ENCODE results near the gene SPATA46. TPM values are rescaled to one million over a fixed set of nuclear protein-coding genes. Genes with fewer than 3 reads are reported as not detected.

SPATA46 gene
- total and polyA plus RNA-seq, 4 donors = not detected

DNA sequence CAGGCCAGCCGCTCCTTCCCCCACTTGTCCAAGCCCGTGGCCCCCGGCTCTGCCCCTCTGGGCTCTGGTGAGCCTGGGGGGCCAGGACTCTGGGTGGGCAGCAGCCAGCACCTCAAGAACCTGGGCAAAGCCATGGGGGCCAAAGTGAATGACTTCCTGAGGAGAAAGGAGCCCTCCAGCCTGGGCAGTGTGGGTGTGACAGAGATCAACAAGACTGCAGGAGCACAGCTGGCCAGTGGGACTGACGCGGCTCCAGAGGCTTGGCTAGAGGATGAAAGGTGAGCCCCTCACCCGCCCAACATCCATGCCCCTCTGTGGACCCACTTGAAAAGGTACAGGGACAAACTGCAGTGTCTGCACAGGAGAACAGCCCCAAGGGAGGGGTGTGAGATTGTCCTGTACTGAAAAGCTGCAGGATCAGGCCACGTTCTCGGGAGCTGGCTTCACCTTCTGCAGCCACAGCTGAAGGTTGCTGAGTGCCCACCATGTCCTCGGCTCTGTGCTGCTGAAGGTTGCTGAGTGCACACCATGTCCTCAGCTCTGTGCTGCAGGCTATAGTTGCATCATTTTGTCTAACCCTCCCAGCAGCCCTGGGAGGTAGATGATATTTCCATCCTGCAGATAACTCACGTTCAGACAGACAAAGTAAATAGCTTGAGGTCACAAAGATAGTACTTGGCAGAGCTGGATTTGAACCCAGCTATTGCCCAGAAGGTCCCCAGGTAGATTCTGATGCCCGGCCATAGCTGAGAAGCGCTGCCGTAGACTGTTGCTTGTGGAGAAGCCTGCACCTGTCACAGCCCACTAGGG lies 5.5 kb upstream of the SPATA46 start:
- TF ChIP-seq, protein P1, sequence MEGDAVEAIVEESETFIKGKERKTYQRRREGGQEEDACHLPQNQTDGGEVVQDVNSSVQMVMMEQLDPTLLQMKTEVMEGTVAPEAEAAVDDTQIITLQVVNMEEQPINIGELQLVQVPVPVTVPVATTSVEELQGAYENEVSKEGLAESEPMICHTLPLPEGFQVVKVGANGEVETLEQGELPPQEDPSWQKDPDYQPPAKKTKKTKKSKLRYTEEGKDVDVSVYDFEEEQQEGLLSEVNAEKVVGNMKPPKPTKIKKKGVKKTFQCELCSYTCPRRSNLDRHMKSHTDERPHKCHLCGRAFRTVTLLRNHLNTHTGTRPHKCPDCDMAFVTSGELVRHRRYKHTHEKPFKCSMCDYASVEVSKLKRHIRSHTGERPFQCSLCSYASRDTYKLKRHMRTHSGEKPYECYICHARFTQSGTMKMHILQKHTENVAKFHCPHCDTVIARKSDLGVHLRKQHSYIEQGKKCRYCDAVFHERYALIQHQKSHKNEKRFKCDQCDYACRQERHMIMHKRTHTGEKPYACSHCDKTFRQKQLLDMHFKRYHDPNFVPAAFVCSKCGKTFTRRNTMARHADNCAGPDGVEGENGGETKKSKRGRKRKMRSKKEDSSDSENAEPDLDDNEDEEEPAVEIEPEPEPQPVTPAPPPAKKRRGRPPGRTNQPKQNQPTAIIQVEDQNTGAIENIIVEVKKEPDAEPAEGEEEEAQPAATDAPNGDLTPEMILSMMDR (IDR thresholded peaks at IDR 0.05; ENCODE audit: control extremely low read depth, extremely low read depth) = no peak
- Histone ChIP-seq H3K36me3 (ENCODE audit: control insufficient read depth in 4 of 4, insufficient read depth in 4 of 4, low read length in 4 of 4) (no peaks in the 10 kb centered on the region), H3K4me1 (ENCODE audit: control insufficient read depth in 5 of 5, insufficient read depth in 5 of 5, low read length in 5 of 5) (peaks cover 0 to 3% (median 0%) of the 10 kb centered on the region in 5 donors), H3K4me3 (no peak overlapping the region), H3K27me3 (ENCODE audit: control insufficient read depth in 3 of 3, insufficient read depth in 3 of 3, low read length in 2 of 3) (no peaks in the 10 kb centered on the region), H3K9me3 (ENCODE audit: control insufficient read depth in 4 of 4, insufficient read depth in 3 of 4, low read length in 3 of 4) (no peaks in the 10 kb centered on the region), H3K27ac (ENCODE audit: low read depth in 1 of 2, low read length in 1 of 2) (peak overlapping the region in 1 of 2 donors; percentile 68), H3K9ac (ENCODE audit: insufficient read depth in 1 of 2, low read length in 2 of 2) (no peak overlapping the region)
- DNase-seq (no peak), ATAC-seq (ENCODE audit: insufficient read depth, low FRiP score) (no peak)
- 88 to 97% methylated on average over 13 of the region's 13 CpGs for WGBS, 2 donors

DNA sequence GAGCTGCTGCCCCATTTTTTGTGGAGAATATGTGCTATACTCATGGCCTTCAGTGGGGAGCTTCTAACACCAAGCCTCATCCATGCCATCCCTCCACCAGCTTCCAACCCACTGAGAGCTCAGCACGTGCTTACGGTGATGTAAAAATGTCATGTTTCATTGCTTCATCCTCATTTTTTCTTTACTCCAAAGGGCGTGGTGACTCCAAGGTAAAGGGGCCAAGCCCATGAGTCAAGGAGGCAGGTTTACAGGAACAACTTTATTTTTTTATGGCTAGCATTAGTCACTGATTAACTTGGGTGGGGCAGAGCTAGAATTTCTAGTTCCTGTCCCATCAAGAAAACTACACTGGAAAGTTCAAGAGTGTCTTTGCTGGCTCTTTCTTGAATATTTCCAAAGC lies 4.7 kb upstream of the SPATA46 start, which contains the start of gene C1orf226:
Gene C1orf226 (plus strand): TSS at position 346 of the 400 bp plus-strand sequence. CDS start 174 bp downstream, outside the sequence.
- Histone ChIP-seq H3K4me1 (ENCODE audit: control insufficient read depth in 5 of 5, insufficient read depth in 5 of 5, low read length in 5 of 5) (peaks cover 0 to 3% (median 0%) of the 10 kb centered on the region in 5 donors), H3K4me3 (no peak within 1 kb of the TSS), H3K9me3 (ENCODE audit: control insufficient read depth in 4 of 4, insufficient read depth in 3 of 4, low read length in 3 of 4) (no peaks in the 10 kb centered on the region), H3K9ac (ENCODE audit: insufficient read depth in 1 of 2, low read length in 2 of 2) (no peak within 1 kb of the TSS), H3K27me3 (ENCODE audit: control insufficient read depth in 3 of 3, insufficient read depth in 3 of 3, low read length in 2 of 3) (no peaks in the 10 kb centered on the region), H3K36me3 (ENCODE audit: control insufficient read depth in 4 of 4, insufficient read depth in 4 of 4, low read length in 4 of 4) (no peaks in the 10 kb centered on the region), H3K27ac (ENCODE audit: low read depth in 1 of 2, low read length in 1 of 2) (peak within 1 kb of the TSS in 1 of 2 donors; percentile 68)
- DNase-seq (no peak), ATAC-seq (ENCODE audit: insufficient read depth, low FRiP score) (peak; percentile 67)
- WGBS, 2 donors = 74 to 80% methylated on average over 3 of the region's 3 CpGs
- TF ChIP-seq, protein P1 (IDR thresholded peaks at IDR 0.05; ENCODE audit: control extremely low read depth, extremely low read depth) = no peak

DNA sequence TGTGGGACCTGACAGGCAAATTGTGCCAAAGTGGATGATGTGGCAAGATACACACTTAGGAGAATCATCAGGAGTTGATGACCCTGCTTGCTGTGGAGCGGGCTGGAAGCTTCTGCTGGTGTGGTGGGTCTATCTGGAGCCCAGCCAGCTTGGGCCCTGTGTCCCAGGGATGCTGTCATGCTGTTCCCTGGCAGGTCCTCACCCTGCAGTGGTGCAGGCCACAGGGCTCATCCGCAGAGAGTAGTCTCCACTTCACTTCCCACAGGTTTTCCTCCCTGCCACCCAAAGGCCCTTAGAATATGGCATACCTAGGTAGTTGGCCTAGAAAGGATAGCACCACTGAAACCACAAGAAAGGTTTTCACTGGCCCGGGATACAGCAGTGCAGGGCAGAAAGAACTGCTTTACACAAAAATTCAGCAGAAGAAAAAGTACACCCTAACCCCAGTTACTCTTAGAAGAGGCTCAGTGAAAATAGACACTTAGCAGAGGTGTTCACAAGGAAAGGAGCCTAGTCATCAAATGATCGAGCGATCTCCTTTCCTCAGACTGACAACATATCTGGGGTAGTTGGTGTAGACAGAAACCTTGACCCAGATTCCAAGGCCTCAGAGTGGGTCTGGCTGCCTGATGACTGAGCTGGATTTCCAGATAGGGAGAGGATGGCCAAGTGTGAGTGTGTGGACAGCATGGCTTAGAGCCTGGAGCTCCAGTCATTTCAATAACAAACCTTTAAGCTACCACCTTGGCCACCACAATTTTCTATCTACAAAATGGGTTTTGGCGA lies 3.6 kb upstream of the SPATA46 start:
- Histone ChIP-seq H3K9ac (ENCODE audit: insufficient read depth in 1 of 2, low read length in 2 of 2) (no peak overlapping the region), H3K27ac (ENCODE audit: low read depth in 1 of 2, low read length in 1 of 2) (no peak overlapping the region)

More for the DNA sequence above, 3.6 kb upstream of the SPATA46 start:
- WGBS, 2 donors = 94 to 96% methylated on average over 6 of the region's 6 CpGs
- Histone ChIP-seq H3K9me3 (ENCODE audit: control insufficient read depth in 4 of 4, insufficient read depth in 3 of 4, low read length in 3 of 4) (no peaks in the 10 kb centered on the region), H3K4me1 (ENCODE audit: control insufficient read depth in 5 of 5, insufficient read depth in 5 of 5, low read length in 5 of 5) (peaks cover 0 to 3% (median 0%) of the 10 kb centered on the region in 5 donors), H3K4me3 (no peak overlapping the region), H3K36me3 (ENCODE audit: control insufficient read depth in 4 of 4, insufficient read depth in 4 of 4, low read length in 4 of 4) (no peaks in the 10 kb centered on the region), H3K27me3 (ENCODE audit: control insufficient read depth in 3 of 3, insufficient read depth in 3 of 3, low read length in 2 of 3) (no peaks in the 10 kb centered on the region)
- DNase-seq = peak in 1 of 3 donors; percentile 4
- TF ChIP-seq, protein P1 (IDR thresholded peaks at IDR 0.05; ENCODE audit: control extremely low read depth, extremely low read depth) = no peak
- no peak for ATAC-seq (ENCODE audit: insufficient read depth, low FRiP score)

Data from lung (tissue), 12 donors.